ENCODE measurements around the gene TNFRSF4. TPM values are rescaled to one million over a fixed set of nuclear protein-coding genes. Genes with fewer than 3 reads are reported as not detected.

The TNFRSF4 gene
- total RNA-seq, 3 donors from 2014 or later = 0.64 to 2.3 (median 1.6) TPM

DNA sequence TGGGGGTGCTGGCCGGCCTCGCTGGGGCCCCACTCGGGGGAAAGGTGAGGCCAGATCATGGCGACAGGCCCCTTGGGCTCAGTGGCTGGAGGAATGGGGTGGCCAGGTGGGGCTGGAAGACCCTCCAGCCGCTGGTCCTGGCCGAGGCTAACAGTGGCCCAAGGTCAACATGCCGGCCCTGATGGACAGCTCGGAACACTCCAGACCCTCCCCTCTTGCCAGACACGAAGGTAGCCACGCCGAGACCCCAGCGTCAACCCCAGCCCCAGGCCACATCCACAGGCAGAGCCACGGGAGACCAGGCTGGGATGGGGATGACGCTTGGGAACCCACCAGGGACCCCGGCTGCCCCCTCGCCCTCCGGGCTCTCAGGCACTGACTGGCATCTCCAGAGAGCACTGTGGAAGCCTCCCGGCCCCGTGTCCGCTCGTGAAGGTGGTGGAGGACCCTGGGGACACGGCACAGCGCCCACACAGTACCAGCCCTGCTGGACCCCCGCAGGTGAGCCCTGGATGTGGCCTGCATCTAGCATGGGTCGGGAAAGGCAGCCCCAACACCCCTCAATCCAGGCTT is 33.5 kb upstream of the TNFRSF4 start:
- H3K27ac ChIP-seq = no peak overlapping the region
- TF ChIP-seq POLR2AphosphoS5 (IDR thresholded peaks at IDR 0.05) (no peak), POLR2A (IDR thresholded peaks at IDR 0.05) (no peak)
- TF ChIP-seq, protein P1, sequence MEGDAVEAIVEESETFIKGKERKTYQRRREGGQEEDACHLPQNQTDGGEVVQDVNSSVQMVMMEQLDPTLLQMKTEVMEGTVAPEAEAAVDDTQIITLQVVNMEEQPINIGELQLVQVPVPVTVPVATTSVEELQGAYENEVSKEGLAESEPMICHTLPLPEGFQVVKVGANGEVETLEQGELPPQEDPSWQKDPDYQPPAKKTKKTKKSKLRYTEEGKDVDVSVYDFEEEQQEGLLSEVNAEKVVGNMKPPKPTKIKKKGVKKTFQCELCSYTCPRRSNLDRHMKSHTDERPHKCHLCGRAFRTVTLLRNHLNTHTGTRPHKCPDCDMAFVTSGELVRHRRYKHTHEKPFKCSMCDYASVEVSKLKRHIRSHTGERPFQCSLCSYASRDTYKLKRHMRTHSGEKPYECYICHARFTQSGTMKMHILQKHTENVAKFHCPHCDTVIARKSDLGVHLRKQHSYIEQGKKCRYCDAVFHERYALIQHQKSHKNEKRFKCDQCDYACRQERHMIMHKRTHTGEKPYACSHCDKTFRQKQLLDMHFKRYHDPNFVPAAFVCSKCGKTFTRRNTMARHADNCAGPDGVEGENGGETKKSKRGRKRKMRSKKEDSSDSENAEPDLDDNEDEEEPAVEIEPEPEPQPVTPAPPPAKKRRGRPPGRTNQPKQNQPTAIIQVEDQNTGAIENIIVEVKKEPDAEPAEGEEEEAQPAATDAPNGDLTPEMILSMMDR (IDR thresholded peaks at IDR 0.05) = no peak
- peaks cover 0 to 8% of the 10 kb centered on the region in 2 donors for H3K4me1 ChIP-seq
- no peak overlapping the region for H3K4me3 ChIP-seq
- H3K9me3 ChIP-seq = no peaks in the 10 kb centered on the region
- DNase-seq (ENCODE audit: low spot score in 2 of 2) = no peak
- no peaks in the 10 kb centered on the region for H3K36me3 ChIP-seq
- peaks cover 8 to 26% of the 10 kb centered on the region in 2 donors for H3K27me3 ChIP-seq
- intact Hi-C loops (cut with DNase I; ENCODE audit: low total_unique reads) = no loop called here

DNA sequence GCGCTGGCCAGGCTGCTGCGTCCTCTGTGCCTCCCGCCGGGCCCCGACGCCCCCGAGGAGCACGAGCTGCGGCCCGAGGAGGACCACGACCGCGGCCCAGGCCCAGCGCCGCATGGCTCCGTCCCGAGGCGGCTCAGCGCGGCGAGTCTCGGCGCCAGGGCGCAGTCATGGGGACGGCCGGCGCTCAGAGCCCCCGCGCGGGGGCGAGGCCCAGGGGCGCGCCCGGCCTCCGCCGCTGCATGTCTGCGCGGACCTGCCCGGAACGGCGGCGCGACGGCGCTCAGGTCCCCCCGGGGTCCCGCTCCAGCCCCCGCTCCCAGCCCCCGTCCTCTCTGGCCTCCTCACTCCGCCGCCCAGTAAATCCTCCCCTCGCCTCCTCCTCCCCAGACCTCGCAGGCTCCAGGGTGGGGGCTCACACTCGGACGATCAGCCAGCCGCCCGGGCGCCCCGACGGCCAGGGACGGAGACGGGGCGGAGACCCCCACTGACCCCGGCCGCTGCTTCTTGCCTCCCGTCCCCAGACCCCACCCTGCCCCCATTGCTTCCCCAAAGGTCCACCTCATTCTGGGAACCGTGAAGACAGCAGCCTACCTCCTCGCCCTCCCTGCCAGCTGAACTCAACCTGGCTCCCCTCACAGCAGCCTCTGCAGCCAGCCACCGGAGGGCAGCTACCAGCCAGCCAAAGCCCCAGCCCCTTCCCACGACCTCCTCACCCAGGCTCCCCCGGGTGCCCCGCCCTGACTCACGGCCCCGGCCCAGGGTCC is 32.8 kb upstream of the TNFRSF4 start, which contains the start of gene C1QTNF12:
C1QTNF12 (minus strand) TSS at position 146 of the 764 bp plus-strand sequence; CDS start at position 114, 32 bp downstream.
- H3K4me3 ChIP-seq = peak within 1 kb of the TSS in 2 of 3 donors; percentile 15 to 51

DNA sequence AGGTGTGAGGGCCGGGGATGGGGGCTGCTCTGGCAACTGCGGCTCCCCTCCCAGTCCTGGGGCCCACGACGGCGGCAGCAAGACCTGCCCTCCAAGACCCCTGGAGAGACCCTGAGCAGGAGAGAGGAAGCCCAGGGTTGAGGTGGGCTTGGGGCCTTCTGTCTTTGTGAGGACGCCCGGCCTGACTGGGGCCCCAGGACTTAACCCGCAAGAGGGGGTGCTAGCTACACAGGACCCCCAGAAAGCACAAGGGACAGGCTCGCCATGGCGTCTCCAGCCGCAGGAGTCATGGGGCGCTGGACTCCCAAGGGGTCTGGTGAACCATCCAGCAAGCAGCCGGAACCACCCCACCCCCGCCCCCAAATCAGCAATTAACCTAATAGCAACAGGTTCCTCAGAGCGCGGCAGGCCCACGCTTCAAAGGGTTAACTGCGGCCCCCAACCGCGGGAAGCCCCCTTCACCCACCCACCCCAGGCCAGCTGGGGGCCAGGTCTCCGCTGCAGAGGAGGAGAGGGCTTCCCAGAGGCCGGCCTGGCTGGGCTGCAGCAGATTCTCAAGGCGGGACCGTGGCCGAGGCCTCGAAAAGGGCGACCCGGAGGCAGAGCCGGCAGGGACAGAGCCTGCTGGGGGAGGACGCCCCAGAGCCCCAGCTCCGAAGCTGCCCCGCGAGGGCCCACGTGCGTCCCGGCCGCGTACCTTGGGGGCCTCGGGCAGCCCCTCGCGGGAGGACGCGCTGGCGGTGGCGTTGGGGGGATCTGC is 32.0 kb upstream of the TNFRSF4 start:
- peaks cover 0 to 8% of the 10 kb centered on the region in 2 donors for H3K4me1 ChIP-seq
- intact Hi-C loops (cut with DNase I; ENCODE audit: low total_unique reads) = no loop called here
- H3K9me3 ChIP-seq = no peaks in the 10 kb centered on the region
- no peaks in the 10 kb centered on the region for H3K36me3 ChIP-seq
- H3K27me3 ChIP-seq = peaks cover 8 to 26% of the 10 kb centered on the region in 2 donors
- no peak for DNase-seq (ENCODE audit: low spot score in 2 of 2)
- H3K4me3 ChIP-seq = peak overlapping the region in 2 of 3 donors; percentile 15 to 51
- TF ChIP-seq, protein P1 (IDR thresholded peaks at IDR 0.05) = no peak
- TF ChIP-seq POLR2AphosphoS5 (IDR thresholded peaks at IDR 0.05) (no peak), POLR2A (IDR thresholded peaks at IDR 0.05) (no peak)
- H3K27ac ChIP-seq = no peak overlapping the region

More for the DNA sequence above, 32.8 kb upstream of the TNFRSF4 start, which contains the start of gene C1QTNF12:
- Histone ChIP-seq H3K4me1 (peaks cover 0 to 8% of the 10 kb centered on the region in 2 donors), H3K9me3 (no peaks in the 10 kb centered on the region), H3K27me3 (peaks cover 8 to 26% of the 10 kb centered on the region in 2 donors), H3K36me3 (no peaks in the 10 kb centered on the region), H3K27ac (no peak within 1 kb of the TSS)
- DNase-seq (ENCODE audit: low spot score in 2 of 2) = no peak
- no peak for TF ChIP-seq POLR2AphosphoS5 (IDR thresholded peaks at IDR 0.05)
- TF ChIP-seq, protein P1 (IDR thresholded peaks at IDR 0.05) = no peak
- no peak for TF ChIP-seq POLR2A (IDR thresholded peaks at IDR 0.05)
- intact Hi-C loops (cut with DNase I; ENCODE audit: low total_unique reads) = no loop called here

DNA sequence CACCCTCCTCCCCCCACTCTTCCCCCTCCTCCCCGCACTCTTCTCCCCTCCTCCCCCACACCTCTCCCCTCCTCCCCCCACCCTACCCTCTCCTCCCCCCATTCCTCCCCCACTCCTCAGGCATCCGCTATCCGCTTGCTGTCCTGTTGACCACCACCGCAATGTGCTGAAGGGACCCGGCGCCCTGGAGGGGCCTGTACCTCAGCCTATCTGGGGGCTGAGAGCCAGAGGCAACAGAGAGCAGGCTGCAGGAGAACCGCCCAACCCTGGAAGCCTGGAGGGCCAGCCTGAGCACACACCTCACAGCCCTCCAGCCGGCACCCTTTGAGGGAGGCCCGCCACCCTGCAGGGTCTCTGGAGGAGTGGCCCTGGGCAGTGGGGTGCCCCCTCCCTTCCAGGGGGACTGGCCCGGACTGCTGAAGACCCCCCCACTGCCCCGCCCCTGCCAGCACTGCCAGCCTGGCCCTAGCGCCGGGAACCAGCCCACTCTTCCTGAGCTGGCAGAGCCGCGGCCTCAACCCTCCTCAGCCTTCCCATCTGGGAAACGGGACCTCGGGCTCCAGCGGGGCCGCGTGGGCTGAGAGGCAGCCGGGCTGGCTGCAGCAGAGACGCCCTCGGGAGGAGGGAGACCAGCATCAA is 31.3 kb upstream of the TNFRSF4 start:
- TF ChIP-seq POLR2A (IDR thresholded peaks at IDR 0.05) (no peak), POLR2AphosphoS5 (IDR thresholded peaks at IDR 0.05) (no peak)
- TF ChIP-seq, protein P1 (IDR thresholded peaks at IDR 0.05) = no peak
- DNase-seq (ENCODE audit: low spot score in 2 of 2) = no peak
- Histone ChIP-seq H3K4me3 (no peak overlapping the region), H3K9me3 (no peaks in the 10 kb centered on the region), H3K27ac (no peak overlapping the region), H3K4me1 (peaks cover 0 to 8% of the 10 kb centered on the region in 2 donors), H3K36me3 (no peaks in the 10 kb centered on the region), H3K27me3 (peaks cover 8 to 26% of the 10 kb centered on the region in 2 donors)
- intact Hi-C loops (cut with DNase I; ENCODE audit: low total_unique reads) = no loop called here
